Measurements from ENCODE around the gene SEMA4C.
"Not testable (repeated sequence)": the region's sequence is repeated elsewhere in the genome, so short reads cannot be mapped to it uniquely, and the experiment has no call there.

Gene SEMA4C

DNA sequence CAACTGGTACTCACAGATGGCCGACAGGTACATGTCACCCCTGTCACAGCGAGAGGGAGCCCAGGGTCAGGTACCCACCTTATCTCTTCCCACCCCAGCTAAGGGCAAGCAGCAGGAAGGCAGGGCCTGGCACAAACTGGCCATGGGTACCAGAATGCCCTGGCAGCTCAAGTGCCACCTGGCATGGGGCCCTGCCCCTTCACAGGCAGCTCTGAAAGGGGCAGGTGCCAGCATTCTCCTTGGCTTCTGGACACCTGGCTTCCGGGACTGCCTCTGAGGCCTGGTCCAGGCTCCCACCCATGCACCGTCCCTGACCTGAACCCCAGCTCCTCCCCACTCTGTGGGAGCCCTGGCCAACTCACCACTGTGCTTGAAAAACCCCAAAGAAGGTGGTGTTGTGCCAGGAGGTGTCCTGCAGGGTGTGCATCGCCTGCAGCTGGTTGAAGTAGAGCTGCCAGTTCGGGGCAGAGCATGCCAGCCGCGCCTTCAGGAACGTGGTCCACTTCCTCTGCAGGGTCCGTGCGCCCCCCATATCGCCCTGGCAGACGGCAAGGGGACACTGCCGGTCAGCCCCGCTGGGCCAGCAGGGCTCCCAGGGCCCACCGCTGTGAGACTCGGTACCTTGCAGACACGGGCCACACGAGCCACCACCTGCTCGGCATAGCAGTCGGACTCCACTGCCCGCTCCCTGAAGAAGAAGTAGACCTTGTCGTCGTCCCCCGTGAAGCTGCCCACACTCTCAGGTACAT lies 5.4 kb downstream of the SEMA4C start:
- TF ChIP-seq ZFX (IDR thresholded peaks at IDR 0.05; ENCODE audit: borderline replicate concordance), result no peak
- no peak for TF ChIP-seq CTCF (IDR thresholded peaks at IDR 0.05)
- H3K27ac ChIP-seq, result no peak overlapping the region

DNA sequence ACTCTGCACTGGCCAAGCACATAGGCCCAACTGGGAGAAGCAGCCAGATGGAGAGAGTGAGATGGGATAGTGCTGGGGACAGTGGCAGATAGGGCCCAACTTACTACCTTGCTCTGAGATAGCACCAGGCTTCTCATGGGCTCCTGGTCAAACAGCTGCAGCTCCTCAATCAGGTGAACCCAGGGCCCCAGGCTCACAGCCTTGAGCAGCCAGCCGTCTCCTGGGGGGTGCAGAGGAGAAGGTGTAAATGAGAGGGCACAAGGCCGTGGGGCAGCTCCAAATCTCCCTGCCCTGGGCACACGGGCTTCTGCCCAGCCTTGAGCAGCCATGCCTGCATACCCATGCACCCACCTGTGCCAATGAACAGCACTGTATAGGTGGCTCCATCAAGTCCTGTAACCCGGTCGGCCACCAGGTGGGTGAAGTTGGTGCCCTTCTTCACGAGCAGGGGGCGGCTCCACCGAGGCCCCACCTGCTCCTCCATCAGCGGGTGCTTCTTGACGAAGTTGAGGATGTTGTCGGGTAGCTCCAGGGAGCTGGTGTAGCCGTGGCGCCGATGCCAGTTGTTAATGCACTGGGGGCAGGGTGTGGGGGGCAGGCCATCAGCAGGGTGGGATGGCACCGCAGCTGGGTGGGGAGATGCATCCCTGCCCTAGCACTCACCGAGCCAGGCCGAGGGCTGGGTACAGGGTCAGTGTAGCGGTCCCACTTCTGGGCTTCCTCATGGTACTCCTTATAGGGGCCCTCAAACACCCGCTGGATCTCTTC lies 6.1 kb downstream of the SEMA4C start:
- no peak for TF ChIP-seq CTCF (IDR thresholded peaks at IDR 0.05)
- TF ChIP-seq ZFX (IDR thresholded peaks at IDR 0.05; ENCODE audit: borderline replicate concordance), result no peak
- no peak overlapping the region for H3K27ac ChIP-seq

DNA sequence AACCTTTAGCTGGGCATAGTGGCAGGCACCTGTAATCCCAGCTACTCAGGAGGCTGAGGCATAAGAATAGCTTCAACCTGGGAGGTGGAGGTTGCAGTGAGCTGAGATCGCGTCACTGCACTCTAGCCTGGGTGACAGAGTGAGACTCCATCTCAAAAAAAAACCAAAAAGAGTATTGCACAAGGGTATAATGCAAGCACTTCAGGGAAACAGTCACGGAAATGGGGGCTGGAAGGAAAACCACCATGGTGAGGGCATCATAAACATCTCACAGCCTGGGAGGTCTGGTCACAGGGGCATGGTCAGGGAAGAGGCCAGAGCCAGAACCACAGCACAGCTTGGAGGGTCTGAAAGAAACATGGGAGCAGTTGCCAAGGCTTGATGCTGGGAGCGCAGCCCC lies 6.8 kb downstream of the SEMA4C start:
- H3K27ac ChIP-seq, result not testable (repeated sequence)

- H3K27ac ChIP-seq, result 0 out of 2 replicates have a peak overlapping the region, but pooled peaks have one; percentile 82
- no peak for TF ChIP-seq ZFX (IDR thresholded peaks at IDR 0.05; ENCODE audit: borderline replicate concordance)
- no peak for TF ChIP-seq CTCF (IDR thresholded peaks at IDR 0.05)
Measured at GRCh38 chr2:96861074-96861473, 8.8 kb downstream of the SEMA4C start.

DNA sequence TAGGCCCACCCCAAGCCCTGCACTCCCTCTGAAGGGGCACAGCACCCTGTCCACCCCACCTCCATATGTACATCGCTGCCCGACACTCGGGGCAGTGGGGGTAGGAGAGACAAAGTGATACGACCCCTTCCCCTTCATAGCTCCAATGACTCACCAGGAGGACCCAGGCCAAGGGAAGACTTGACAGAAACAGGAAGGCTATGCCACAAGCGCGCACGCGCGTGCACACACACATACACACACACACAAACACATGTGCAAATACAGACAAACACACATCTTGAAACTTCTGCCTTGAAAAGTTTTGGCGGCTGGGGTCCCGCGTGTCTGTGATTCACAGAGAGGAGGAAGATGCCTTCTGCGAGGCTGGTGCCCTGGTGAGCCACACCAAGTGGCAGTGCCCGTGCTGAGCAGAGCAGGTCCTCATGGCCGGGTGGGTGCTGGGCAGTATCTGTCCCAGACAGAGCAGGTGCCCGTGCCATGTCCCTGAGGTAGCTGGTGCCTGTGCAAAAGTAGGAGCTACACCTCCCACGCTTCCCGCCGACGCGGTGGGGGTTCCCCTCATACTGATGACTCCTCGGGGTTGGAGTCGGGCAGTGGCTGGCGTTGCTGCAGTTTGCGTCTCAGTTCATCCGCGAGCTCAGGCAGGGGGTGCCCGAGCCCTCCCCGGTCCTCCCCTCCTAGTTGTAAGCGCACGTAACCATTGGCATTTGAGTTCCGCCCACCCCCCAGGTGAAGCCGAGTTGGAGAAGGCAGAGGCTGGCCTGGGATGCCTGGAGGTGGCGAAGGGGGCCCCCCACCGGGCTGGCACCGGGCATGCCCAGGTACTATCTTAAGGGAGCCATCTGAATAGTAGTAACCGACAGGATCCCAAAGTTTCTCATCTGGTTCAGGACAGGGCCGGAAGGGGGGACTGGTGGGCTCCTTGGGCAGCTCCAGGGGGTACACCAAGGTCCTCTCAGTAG lies 9.5 kb downstream of the SEMA4C start:
- H3K27ac ChIP-seq, result peak overlapping the region; percentile 82
- TF ChIP-seq CTCF (IDR thresholded peaks at IDR 0.05), result no peak
- no peak for TF ChIP-seq ZFX (IDR thresholded peaks at IDR 0.05; ENCODE audit: borderline replicate concordance)

DNA sequence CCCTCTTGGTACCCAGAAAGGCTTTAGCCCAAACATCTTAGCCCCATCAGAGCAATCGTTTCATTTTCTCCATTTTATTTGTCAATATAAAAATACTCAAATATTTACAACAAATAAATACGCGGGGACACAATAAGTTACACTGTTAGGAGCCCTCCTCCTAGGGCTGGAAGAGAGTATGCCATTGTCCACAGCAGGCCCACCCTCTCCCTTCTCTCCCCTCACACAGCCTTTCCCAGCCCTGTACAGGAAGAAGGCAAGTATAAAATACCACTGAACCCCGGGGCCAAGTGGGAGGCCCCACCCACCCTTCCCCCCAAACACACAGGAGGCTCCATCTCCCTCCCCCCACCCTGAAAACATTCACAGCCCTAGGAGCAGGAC lies 10.2 kb downstream of the SEMA4C start:
- H3K27ac ChIP-seq, result peak overlapping the region; percentile 82
- no peak for TF ChIP-seq ZFX (IDR thresholded peaks at IDR 0.05; ENCODE audit: borderline replicate concordance)

- H3K27ac ChIP-seq, result peak overlapping the region; percentile 82
Measured at GRCh38 chr2:96859099-96859649, 10.7 kb downstream of the SEMA4C start.

More at GRCh38 chr2:96859099-96859649, 10.7 kb downstream of the SEMA4C start:
- TF ChIP-seq CTCF (IDR thresholded peaks at IDR 0.05) (no peak), ZFX (IDR thresholded peaks at IDR 0.05; ENCODE audit: borderline replicate concordance) (no peak)
